ENCODE data around the gene GALNT17.
"Not testable (repeated sequence)": the region's sequence is repeated elsewhere in the genome, so short reads cannot be mapped to it uniquely, and the experiment has no call there.

The GALNT17 gene

DNA sequence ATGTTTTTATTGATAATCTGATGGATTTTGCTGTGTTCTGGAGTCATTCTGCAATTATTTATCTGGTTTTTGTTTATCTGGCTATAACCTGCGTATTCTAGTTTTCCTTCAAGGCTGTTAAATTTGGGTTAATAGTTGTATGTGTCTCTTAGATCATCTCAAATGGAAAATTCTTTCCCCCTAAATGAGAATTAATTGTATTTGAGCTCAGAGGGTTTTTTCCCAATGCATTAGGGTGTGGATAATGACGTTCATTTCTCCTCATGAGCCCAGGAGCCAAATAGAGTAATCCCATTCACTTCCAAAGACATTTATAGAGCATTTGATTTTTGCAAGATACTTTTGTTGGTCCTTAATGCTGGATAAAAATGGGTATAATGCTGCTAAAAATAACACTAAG lies 564.6 kb downstream of the GALNT17 start:
- DNase-seq (ENCODE audit: low spot score): no peak

DNA sequence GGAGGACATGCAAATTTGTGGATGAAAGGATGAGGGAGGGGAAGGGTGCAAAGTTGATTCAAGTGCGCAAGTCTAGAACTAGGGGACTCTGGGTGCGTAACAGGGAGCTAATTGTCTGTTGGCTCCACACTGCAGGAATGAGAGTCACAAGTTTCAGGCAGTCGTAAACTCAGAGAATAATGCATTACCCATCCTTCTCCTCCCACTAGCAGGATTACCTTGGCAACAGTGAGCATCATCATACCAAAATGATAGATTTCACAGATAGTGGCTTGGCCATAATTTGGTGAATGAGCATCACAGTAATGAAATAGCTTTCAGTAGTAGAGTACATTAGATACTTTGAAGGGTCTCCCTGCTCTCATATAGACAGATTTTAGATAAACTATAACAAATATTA lies 565.5 kb downstream of the GALNT17 start:
- DNase-seq (ENCODE audit: low spot score): no peak

DNA sequence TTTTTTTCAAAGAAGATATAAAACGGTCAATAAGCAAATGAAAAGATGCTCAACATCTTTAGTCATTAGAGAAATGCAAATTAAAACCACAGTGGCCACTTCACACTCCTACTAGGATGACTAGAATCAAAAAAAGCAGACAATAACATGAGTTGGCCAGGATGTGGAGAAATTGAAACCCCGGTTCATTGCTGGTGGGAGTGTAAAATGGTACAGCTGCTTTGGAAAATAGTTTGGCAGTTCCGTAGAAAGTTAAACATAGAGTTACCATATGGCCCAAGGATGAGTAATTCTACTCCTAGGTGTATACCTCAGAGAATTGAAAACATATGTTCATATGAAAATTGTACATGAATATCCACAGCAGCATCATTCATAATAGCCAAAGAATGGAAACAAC lies 573.3 kb downstream of the GALNT17 start:
- no peak for DNase-seq (ENCODE audit: low spot score)

DNA sequence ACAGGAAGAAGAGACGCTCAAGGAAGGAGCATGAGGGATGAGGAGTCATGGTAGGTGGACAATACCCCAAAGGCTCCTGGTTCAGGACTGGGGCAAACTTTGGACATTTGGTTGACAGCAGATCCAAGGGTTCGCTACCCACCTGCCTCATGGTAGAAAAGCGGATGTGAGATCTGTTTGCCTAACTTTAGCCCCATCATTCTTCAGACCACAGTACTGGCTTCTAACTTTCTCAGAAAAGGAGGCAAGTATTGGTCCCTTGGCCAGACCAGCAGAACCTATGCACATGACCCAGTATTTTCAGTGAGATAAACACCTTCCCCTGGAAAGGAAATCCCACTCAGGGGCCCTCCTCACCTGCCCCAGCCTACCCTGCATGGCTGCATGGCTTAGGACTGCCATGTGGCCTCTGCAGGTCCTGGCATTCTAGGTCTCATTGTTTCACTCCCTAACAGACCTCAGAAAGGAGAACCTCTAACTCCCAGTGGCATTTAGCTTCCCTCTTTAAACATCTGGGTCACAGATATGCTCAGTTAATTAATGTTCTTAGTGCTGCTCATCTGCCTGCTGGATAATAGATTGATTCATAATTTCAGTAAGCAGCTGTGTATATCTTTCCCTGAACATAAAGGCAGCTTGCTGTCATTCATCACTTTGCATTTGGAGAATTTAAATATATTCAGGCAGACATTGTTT lies 574.1 kb downstream of the GALNT17 start:
- DNase-seq (ENCODE audit: low spot score): no peak

DNA sequence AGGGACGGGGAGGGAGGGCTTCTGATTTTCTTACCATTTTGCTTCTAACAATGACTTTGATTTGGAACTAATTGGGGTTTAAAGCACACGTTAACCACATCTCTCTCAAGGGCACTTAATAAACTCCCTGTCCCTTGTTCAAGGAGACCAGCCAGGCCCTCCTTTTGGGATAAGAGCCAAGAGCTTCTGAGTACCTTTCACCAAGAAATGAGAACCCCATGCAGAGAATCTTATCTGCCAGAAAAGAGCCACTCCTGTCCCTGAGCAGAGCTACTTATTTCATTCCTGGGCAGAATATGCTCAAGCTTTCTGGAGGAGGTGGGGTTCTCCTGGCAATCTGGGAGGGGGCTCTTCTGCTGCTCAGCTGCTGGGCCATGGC lies 574.6 kb downstream of the GALNT17 start:
- no peak for DNase-seq (ENCODE audit: low spot score)

DNA sequence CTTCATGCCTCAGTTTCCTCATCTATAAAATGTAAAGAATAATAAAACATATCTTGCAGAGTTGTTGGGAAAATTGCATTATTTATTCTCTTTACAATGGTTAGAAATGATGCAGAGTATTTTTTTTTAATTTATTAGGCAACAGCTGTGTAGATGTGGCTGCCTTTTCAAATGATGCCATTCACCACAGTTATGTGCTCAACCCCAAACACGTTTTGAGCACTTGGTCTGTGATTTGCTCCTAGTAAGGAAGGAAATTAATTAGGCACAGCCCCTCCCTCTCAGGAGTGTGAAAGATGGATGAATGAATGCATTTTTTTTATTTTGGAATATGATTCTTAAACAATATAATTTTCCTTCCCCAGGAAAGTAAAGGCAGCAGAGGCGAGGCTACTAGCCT lies 575.1 kb downstream of the GALNT17 start:
- DNase-seq (ENCODE audit: low spot score): no peak

DNA sequence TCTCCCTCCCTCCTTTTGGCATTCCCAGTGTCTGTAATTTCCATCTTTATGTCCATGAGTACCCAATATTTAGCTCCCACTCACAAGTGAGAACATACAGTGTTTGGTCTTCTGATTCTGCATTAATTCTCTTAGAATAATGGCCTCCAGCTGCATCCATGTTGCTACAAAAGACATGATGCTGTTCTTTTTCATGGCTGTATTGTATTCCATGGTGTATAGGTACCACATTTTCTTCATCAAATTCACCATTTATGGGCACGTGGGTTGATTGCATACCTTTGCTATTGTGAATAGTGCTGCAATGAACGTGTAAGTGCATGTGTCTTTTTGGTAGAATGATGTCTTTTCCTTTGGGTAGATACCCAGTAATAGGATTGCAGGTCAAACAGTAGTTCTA lies 576.8 kb downstream of the GALNT17 start:
- DNase-seq (ENCODE audit: low spot score): no peak

DNA sequence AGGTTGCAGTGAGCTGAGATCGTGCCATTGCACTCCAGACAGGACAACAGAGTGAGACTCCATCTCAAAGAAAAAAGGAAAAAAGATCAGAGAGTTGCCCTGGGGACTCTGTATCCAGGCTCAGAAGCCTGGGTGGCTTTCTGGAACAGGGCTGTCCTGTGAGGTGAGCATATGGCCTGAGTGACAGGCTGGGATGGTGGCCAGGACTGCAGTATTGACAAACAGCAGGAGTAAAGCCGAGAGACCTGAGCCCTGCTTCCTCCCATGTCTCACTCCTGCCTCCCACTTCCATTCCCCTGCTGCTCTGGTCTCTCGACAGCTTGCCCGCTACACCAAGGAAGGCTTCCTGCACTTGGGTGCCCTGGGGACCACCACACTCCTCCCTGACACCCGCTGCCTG lies 578.5 kb downstream of the GALNT17 start:
- no peak for DNase-seq (ENCODE audit: low spot score)

DNA sequence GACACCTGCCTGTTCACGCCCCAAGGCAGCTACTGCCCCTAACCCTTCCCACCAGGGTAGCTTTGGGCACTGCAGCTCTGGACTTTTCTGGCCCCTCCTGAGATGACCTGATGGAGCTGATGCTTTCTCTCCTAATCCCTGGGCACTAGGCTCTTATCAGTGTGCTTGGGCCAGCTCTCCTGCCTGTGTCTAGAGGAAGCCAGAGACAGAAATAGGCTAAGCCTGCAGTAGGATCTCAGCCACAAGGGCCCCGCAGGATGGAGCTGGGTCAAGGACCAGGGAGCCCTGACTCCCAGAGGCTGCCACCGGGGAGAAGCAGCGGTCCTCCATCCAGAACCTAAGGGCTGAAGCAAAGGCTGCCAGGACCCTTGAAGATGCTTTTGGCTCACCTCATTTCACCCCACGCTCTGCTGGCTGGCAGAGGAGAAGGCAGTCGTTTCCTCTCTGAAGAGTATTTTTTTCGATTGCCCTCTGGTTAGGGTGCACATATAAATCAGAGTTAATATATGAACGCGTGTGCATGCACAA lies 580.8 kb downstream of the GALNT17 start:
- no peak for DNase-seq (ENCODE audit: low spot score)

DNA sequence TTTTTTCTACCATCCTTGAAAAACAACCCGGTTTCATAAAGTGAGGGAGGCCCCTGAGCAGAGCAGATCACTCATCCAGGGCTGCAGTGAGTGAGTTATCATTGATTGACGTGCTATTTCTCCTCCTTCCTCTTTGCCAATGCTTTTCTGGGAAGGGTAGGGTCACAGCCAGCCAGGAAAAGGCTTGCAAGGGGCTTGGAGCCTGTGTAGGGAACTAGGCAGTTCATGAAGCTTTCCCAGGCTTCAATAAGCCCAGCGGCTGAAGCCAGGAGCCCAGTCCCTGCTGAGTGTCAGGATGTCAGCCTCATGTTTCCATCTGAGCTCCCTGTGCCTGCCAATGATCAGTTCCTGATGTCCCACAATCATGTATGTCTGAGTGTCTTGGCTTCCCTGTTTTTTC lies 584.7 kb downstream of the GALNT17 start:
- no peak for DNase-seq (ENCODE audit: low spot score)

DNA sequence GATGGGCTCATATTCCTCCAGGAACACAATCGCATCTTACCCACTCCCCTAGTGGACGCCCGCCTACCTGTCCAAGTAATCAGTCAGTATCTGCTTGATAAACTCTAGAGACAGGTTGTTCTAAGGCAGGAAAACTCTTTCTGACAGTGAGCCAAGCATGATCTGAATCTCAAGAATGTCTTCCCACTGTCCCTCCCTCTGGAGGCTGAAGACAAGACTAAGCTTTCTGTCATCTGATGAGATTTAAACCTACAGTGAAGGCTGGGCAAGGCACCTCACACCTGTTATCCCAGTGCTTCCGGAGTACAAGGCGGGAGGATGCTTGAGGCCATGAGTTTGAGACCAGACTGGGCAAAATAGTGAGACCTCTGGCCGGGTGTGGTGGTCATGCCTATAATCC lies 586.6 kb downstream of the GALNT17 start:
- no peak for DNase-seq (ENCODE audit: low spot score)

DNA sequence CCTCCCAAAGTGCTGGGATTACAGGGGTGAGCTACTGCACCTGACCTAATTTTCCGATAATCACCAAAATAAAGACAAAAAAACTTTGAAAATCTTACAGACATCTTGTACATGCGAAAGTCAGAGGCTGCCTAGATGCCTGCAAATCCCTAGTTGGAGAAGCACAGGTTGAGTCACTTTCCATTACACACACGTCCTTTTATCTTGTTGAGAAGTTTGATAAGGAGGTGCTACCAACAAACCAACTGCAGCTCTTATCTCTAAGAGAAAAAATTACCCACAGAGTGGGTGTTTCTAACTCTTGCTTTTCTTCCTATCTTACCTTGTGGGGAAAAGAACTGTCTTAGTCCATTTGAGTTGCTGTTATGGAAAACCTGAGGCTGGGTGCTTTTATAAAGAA lies 589.8 kb downstream of the GALNT17 start:
- DNase-seq (ENCODE audit: low spot score): no peak

DNA sequence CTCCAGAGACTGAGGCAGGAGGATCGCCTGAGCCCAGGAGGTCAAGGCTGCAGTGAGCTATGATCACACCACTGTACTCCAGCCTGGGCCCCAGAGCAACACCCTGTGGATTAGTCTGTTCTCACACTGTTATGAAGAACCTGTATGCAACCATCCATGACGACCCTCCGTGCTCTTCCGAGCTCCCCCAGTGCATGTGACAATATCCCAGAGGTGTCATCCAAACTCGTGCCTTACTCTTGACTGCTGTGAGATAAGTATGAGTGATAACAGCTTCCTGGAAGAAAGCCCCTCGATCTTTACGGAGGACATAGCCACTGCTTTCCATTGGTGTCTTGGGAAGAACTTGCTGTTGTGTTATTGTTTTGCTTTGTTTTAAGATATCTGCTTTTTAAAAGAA lies 591.9 kb downstream of the GALNT17 start:
- DNase-seq (ENCODE audit: low spot score): no peak

DNA sequence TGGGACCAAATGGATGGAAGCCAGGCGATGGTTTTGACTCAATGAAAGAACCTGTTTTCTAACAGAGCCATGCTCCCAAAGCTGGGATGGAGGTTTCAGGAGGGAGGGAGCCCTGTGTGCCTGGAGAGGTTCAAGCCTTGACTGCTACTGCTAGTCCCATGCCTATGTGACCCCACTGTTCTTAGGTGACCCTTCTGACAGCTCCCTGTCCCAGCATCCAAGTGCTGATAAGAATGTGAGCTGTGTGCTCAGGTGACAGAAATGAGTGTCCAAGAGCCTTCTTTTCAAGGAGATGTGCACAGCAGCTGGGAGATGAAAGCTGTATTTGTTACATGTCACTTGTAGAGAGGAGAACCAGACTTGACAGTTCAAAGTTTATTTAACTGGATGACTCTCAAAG lies 595.4 kb downstream of the GALNT17 start:
- no peak for DNase-seq (ENCODE audit: low spot score)

DNA sequence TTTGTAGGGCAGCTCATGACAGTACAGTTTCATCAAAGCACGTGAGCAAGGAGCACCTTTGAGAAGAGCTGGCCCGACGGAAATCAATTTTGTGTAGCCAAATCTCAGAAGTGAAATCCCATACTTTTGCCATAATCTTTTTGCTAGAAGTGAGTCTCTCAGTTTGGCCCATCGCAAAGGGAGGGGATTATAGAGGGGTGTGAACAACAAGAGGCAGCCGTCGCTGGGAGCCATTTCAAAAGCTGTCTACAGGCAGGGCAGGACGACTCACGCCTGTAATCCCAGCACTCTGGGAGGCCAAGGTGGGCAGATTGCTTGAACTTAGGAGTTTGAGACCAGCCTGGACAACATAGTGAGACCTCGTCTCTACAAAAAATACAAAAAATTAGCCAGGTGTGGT lies 599.8 kb downstream of the GALNT17 start:
- DNase-seq (ENCODE audit: low spot score): no peak

DNA sequence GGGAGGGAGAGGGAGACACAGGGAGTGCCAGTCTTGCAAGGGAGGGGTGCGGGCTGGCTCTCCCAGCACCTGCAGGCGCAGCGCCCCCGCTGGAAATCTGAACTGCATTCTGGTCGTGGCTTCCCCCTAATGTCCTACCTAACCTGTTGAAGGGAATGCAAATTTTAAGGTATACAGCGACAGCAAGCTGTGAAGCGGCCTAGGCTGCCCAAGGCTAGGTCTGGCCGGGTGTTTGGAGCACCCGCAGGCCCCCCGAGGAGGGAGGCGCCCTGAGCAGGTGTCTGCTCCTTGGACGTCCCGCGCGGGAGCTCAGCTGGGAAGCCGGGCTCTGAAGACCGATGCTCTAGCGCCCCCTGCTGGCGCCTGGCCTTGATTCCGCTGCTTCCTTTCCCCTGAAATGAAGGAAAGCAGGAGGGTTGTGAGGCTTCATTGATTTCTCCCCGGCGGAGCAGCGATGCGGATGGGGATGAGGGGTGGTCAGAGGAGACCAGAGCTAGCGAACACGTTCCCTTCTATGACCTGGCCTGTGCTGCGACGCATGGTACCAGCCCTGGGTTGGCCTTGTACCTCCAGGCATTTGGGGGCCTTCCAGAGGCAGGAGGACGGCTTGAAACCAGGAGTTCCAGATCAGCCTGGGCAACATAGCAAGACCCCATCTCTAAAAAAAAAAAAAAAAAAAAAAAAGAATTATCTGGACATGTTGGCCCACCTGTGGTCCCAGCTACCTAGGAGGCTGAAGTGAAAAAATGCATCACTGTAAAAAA lies 601.3 kb downstream of the GALNT17 start:
- DNase-seq (ENCODE audit: low spot score): peak; percentile 90

DNA sequence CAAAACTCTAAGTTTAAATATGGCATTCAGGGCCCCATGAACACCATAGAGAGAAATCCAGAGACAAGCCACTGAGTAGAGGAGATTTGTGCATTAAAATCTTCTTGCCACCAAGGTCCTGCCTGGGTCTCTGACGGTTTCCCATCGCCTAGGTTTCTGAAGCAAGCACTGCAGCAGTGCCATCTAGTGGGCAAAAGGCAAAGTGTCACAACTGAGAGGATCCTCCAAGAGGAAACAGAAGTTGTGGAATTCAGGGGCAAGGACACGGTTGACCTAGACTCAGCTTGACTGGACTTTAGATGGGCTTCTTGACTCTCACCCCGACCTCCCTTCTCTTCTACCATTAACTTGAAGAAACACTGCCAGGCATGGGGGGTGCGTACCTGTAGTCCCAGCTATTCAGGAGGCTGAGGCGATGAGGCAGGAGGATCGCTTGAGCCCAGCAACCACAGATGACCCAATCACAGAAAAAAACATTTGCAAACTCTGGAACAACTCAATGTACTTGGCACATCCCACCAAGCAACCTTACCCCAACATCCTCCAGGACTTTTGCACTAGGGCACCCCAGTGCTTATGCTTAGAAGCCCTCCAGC lies 604.1 kb downstream of the GALNT17 start:
- DNase-seq (ENCODE audit: low spot score): peak; percentile 80

DNA sequence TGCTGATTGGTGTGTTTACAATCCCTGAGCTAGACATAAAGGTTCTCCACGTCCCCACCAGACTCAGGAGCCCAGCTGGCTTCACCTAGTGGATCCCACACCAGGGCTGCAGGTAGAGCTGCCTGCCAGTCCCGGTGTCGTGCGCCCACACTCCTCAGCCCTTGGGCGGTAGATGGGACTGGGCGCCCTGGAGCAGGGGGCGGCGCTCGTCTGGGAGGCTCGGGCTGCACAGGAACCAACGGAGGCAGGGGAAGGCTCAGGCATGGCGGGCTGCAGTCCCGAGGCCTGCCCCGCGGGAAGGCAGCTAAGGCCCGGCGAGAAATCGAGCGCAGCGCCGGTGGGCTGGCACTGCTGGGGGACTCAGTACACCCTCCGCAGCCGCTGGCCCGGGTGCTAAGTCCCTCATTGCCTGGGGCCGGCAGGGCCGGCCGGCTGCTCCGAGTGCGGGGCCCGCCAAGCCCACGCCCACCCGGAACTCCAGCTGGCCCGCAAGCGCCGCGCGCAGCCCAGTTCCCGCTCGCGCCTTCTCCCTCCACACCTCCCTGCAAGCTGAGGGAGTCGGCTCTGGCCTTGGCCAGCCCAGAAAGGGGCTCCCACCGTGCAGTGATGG lies 606.1 kb downstream of the GALNT17 start:
- not testable (repeated sequence) for DNase-seq (ENCODE audit: low spot score)

DNA sequence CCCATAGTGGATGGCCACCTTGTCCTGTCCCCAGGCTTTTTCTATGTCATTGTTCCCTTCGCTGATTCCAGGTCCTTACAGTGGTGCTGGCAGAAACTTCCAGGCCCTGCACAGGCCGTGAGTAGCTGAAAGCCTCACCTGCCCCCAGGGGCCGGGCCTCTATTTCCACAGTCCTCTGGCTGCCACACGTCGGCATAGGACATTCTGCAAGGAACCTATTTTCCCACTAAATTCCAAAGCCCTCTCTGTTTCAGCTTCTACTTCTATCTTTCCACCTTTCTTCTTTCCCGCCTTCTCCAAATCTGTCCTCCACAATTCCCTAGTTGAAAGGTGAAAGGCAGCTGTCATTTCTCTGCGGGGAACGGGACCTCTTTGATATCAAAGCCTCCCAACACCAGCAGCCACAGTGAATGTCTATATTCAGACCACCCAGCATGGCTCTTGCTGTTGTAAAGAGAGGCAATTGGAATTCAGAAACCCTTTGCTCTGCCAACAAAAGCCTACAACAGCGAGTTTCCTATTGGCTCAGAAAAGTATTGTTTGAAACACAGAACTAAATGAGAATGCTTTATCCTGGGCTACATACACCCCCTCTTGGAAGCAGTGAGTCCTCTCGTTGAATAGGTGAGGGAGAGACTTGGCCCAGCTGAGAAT lies 607.7 kb downstream of the GALNT17 start:
- DNase-seq (ENCODE audit: low spot score): no peak

DNA sequence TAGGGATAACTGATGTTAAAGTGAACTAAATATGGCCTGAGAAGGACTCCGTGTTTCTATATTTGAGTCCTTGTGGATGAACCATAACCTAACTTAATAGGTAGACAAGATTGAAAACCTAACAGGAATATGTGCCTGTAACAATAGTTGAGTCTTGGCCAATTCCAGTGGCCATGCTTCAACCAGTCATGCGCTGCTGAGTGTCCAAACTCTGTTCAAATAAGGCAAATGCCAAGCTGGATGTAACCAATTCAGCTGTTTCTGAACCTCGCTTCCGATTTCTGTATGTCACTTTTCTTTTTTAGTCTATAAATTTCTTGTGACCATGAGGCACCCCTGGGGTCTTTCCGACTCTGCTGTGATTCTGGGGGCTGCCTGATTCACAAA lies 608.2 kb downstream of the GALNT17 start:
- DNase-seq (ENCODE audit: low spot score): no peak

DNA sequence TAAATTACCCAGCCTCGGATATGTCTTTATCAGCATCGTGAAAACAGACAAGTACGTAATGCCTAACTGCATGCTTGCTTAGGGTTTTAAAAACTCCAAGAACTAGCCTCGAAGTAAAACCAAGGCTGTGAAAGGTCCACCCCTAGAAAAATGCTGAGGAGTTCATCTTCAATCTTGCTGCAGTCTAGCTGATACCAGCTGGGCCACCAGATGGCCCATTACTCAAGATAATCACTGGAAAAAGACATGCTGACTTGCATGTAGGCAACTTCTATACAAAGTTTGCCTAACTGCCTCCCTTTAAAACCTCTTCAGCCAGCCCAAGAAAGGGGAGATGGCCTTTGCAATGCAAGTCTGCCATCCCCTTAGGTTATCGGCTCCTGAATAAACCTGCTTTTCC lies 614.1 kb downstream of the GALNT17 start:
- DNase-seq (ENCODE audit: low spot score): no peak

DNA sequence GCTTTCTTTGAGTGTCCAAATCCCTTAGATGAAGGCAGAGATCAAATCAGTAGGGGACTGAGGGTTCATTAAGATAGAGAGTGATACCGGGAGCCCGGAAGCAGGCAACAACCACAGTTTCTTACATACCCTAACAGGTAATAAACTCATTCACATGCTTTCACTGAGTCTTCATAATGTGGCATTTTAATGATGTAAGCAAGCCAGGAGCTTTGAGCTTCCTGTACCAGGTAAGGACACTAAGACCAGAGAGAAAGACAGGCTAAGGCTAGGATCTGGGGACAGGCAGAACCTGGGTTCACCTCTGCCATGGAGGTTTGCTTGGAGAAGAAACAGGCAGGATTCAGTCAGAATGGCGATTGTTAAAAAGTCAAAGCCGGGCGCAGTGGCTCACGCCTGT lies 618.3 kb downstream of the GALNT17 start:
- DNase-seq (ENCODE audit: low spot score): no peak

Measured in HuH-7.5 (cell line).